ENCODE data around the gene GPC6.

Gene GPC6

DNA sequence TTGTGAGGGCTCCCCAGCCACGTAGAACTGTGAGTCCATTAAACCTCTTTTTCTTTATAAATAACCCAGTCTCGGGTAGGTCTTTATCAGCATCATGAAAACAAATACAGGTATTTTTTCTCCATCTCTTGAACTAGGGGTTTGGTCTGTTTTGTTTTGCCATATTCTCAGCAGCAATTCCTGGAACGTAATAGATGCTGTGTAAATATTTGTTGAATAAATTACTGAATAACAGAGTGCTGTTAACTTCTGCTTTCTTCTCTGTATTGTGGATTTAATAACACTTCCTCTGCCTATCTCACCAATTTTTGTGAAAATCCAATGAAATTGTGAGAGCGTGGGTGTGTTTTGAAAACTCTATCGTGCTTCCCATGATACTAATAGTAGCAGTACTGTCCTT is 823.4 kb downstream of the GPC6 start:
- H3F3A ChIP-seq (ENCODE audit: insufficient read depth, low read length), result no peaks in the 10 kb centered on the region
- no peaks in the 10 kb centered on the region for H3K9me2 ChIP-seq (replicated peaks; ENCODE audit: insufficient read depth, low read length)
- TF ChIP-seq EZH2 (optimal IDR thresholded peaks at IDR 0.05; ENCODE audit: low read depth, low read length) (no peak), EZH2phosphoT487 (IDR thresholded peaks at IDR 0.05; ENCODE audit: low read length) (no peak)
- TF ChIP-seq, protein P1, sequence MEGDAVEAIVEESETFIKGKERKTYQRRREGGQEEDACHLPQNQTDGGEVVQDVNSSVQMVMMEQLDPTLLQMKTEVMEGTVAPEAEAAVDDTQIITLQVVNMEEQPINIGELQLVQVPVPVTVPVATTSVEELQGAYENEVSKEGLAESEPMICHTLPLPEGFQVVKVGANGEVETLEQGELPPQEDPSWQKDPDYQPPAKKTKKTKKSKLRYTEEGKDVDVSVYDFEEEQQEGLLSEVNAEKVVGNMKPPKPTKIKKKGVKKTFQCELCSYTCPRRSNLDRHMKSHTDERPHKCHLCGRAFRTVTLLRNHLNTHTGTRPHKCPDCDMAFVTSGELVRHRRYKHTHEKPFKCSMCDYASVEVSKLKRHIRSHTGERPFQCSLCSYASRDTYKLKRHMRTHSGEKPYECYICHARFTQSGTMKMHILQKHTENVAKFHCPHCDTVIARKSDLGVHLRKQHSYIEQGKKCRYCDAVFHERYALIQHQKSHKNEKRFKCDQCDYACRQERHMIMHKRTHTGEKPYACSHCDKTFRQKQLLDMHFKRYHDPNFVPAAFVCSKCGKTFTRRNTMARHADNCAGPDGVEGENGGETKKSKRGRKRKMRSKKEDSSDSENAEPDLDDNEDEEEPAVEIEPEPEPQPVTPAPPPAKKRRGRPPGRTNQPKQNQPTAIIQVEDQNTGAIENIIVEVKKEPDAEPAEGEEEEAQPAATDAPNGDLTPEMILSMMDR (IDR thresholded peaks at IDR 0.05; ENCODE audit: low read length), result no peak
- H3K9me3 ChIP-seq (replicated peaks; ENCODE audit: insufficient read depth, low read length), result no peaks in the 10 kb centered on the region
- no peak overlapping the region for H3K4me2 ChIP-seq (ENCODE audit: low read depth, low read length)
- no peak for DNase-seq
- no peak overlapping the region for H3K9ac ChIP-seq (ENCODE audit: low read length)
- H3K36me3 ChIP-seq (replicated peaks; ENCODE audit: insufficient read depth, low read length), result no peaks in the 10 kb centered on the region
- H3K4me3 ChIP-seq (ENCODE audit: low read length), result no peak overlapping the region
- no peaks in the 10 kb centered on the region for H3K27me3 ChIP-seq (replicated peaks; ENCODE audit: insufficient read depth, low read length)
- H4K20me1 ChIP-seq (ENCODE audit: insufficient read depth, low read length), result no peaks in the 10 kb centered on the region
- no peaks in the 10 kb centered on the region for H3K4me1 ChIP-seq (ENCODE audit: low read length)
- H3K79me2 ChIP-seq (ENCODE audit: low read length), result no peaks in the 10 kb centered on the region
- no peak overlapping the region for H3K27ac ChIP-seq (ENCODE audit: low read length)
- H2AFZ ChIP-seq (ENCODE audit: low read length), result no peak overlapping the region

DNA sequence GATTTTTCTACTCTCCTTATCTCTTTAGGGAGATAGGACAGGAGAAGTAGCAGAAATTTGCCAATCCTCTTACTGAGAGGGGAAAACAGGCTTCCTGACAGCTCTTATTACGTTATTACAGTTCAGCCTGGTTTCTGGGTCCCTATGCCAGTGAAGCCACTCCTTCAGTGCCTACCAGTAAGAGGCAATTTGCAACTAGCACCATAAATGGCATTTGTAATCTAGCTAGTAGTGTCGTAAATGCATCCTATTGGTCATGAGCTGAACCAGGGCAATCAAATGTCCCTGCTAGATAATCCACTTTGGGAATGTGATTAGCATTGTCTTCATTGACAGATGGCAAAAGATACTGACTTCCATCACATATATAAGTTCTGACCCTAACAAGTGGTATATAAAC is 824.1 kb downstream of the GPC6 start:
- TF ChIP-seq, protein P1 (IDR thresholded peaks at IDR 0.05; ENCODE audit: low read length), result no peak
- TF ChIP-seq EZH2phosphoT487 (IDR thresholded peaks at IDR 0.05; ENCODE audit: low read length), result no peak
- no peak for TF ChIP-seq EZH2 (optimal IDR thresholded peaks at IDR 0.05; ENCODE audit: low read depth, low read length)
- no peaks in the 10 kb centered on the region for H3K9me3 ChIP-seq (replicated peaks; ENCODE audit: insufficient read depth, low read length)
- no peak for DNase-seq

DNA sequence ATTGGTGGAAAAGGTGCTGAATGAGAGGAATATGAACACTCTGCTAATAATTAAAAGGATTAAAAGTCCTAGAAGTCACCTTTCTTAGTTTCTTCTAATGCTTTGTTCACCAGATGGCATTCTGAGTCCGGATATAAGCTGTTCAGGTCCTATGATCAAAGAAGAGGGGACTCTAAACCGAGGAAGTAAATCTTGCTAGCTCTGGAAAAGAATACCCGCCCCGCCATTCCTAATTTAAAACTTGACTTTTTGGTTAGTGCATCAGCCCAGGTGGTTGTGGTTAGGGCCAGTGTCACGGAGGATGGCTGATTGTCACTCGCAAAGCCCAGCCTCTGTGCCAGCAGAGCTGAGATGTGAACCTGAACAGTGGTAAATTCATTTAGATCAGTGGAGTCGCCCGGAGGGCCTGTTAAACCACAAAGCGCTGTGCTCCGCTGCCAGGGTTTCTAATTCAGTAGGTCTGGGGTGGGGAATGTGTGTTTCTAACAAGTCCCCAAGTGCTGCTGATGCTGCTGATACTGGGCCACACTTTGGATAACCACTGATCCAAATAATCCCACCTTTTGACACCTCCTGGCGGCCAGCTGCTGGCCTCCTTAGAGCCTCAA is 827.5 kb downstream of the GPC6 start:
- TF ChIP-seq EZH2phosphoT487 (IDR thresholded peaks at IDR 0.05; ENCODE audit: low read length), result no peak
- TF ChIP-seq EZH2 (optimal IDR thresholded peaks at IDR 0.05; ENCODE audit: low read depth, low read length), result no peak
- TF ChIP-seq, protein P1 (IDR thresholded peaks at IDR 0.05; ENCODE audit: low read length), result no peak
- no peaks in the 10 kb centered on the region for H3K4me1 ChIP-seq (ENCODE audit: low read length)
- no peak overlapping the region for H3K4me2 ChIP-seq (ENCODE audit: low read depth, low read length)
- H3F3A ChIP-seq (ENCODE audit: insufficient read depth, low read length), result no peaks in the 10 kb centered on the region
- H2AFZ ChIP-seq (ENCODE audit: low read length), result no peak overlapping the region
- H3K27me3 ChIP-seq (replicated peaks; ENCODE audit: insufficient read depth, low read length), result no peaks in the 10 kb centered on the region
- no peaks in the 10 kb centered on the region for H3K79me2 ChIP-seq (ENCODE audit: low read length)
- no peaks in the 10 kb centered on the region for H3K9me3 ChIP-seq (replicated peaks; ENCODE audit: insufficient read depth, low read length)
- H3K4me3 ChIP-seq (ENCODE audit: low read length), result no peak overlapping the region
- no peak overlapping the region for H3K27ac ChIP-seq (ENCODE audit: low read length)
- no peaks in the 10 kb centered on the region for H4K20me1 ChIP-seq (ENCODE audit: insufficient read depth, low read length)
- H3K9ac ChIP-seq (ENCODE audit: low read length), result no peak overlapping the region
- H3K9me2 ChIP-seq (replicated peaks; ENCODE audit: insufficient read depth, low read length), result no peaks in the 10 kb centered on the region
- DNase-seq, result no peak
- no peaks in the 10 kb centered on the region for H3K36me3 ChIP-seq (replicated peaks; ENCODE audit: insufficient read depth, low read length)

More for the DNA sequence above, 824.1 kb downstream of the GPC6 start:
- H3K4me3 ChIP-seq (ENCODE audit: low read length), result no peak overlapping the region
- no peaks in the 10 kb centered on the region for H3K9me2 ChIP-seq (replicated peaks; ENCODE audit: insufficient read depth, low read length)
- no peak overlapping the region for H3K27ac ChIP-seq (ENCODE audit: low read length)
- no peaks in the 10 kb centered on the region for H3K27me3 ChIP-seq (replicated peaks; ENCODE audit: insufficient read depth, low read length)
- H3K4me1 ChIP-seq (ENCODE audit: low read length), result no peaks in the 10 kb centered on the region
- H4K20me1 ChIP-seq (ENCODE audit: insufficient read depth, low read length), result no peaks in the 10 kb centered on the region
- no peaks in the 10 kb centered on the region for H3K79me2 ChIP-seq (ENCODE audit: low read length)
- no peak overlapping the region for H3K4me2 ChIP-seq (ENCODE audit: low read depth, low read length)
- H3K9ac ChIP-seq (ENCODE audit: low read length), result no peak overlapping the region
- H2AFZ ChIP-seq (ENCODE audit: low read length), result no peak overlapping the region
- no peaks in the 10 kb centered on the region for H3F3A ChIP-seq (ENCODE audit: insufficient read depth, low read length)
- no peaks in the 10 kb centered on the region for H3K36me3 ChIP-seq (replicated peaks; ENCODE audit: insufficient read depth, low read length)
